ENCODE data around the gene TAPBPL.
"Not testable (repeated sequence)": the region's sequence is repeated elsewhere in the genome, so short reads cannot be mapped to it uniquely, and the experiment has no call there.

TAPBPL gene

GRCh38 chr12:6494258-6494743 lies 42.5 kb downstream of the TAPBPL start:
- DNase-seq: peak; percentile 65

DNA sequence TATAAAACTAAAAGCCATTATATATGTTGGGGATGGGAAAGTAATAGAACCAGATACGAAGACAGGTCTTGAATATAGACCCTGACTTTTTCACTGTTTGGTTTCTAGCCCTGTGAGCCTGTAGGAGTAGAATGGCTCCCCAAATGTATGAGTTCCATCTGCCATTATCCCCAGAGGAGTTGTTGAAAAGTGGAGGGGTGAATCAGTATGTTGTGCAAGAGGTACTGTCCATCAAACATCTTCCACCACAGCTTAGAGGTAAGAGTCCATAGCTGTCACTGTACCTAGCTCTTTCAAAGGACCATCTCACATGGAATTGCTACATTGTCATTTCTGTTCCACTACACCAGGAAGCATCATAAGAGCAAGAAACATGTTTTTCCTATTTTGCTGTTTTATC lies 43.1 kb downstream of the TAPBPL start:
- DNase-seq: no peak

GRCh38 chr12:6497291-6497690 lies 45.4 kb downstream of the TAPBPL start:
- DNase-seq: not testable (repeated sequence)

DNA sequence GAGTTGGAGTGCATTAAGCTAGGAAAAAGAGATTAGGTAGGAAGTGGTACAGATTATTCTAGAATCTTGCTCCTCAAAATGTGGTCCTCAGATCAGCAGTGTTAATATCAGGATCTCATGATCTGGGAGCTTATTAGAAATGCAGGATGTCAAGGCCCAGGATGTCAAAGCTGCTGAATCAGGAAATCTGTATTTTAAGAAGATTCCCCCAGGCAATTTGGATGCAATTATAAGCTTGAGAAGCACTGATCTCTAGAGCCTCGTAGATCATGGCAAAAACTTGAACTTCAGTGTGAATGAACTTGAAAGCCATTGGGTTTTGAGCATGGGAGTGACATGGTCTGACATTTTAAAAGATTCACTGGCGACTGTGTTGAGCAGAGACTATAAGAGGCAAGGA lies 48.6 kb downstream of the TAPBPL start:
- DNase-seq: no peak

DNA sequence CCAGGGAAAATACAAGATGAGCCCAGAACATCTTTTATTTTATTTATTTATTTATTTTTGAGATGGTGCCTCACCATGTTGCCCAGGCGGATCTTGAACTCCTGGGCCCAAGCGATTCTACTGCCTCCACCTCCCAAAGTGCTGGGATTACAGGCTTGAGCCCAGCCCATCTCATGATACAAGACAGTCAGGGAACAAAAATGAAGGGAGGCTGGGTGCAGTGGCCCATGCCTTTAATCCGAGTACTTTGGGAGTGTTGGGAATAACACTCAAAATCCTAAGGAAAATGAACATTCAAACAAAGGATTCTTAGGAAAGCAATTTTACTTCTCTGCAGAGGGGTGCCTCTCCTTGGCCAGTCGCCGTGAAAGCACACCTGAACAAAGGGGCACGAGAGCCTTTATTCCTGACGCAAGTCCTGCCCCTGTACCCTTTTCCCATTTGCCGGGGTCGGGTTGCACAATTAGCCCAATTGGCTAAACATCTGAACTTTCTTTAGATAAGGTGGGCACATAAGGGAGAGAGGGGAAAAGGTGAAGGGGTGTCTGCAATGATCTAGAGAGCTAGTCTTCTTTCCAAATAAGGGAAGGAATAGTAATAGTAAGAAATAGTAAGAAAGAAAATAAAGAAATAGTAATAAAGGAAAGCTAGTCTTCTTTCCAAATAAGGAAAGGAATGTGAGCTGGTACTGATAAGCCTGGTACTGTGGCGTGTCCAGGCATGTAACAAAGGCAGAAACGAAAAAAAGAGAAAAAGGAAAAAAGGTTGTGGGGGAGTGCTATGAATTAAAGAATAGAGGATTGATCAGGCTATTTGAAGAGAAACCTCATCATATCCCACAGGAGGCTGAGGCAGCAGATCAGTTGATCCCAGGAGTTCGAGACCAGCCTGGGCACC lies 55.5 kb downstream of the TAPBPL start:
- peak; percentile 38 for DNase-seq

DNA sequence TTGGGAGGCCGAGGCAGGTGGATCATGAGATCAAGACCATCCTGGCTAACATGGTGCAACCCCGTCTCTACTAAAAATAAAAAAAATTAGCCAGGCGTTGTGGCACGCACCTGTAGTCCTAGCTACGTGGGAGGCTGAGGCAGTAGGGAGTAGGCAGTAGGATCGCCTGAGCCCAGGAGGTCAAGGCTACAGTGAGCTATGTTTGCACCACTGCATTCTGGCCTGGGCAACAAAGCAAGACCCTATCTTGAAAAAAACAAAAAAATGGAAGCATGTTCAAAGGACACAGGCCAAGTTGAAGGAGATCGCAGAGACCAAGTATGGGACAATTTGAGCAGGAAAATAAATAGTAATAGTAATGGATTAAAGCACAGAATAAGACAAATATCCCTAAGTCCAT lies 56.2 kb downstream of the TAPBPL start:
- no peak for DNase-seq

Data from NCI-H146 (cell line).